ENCODE data around the gene NEK7. TPM values are rescaled to one million over a fixed set of nuclear protein-coding genes. Genes with fewer than 3 reads are reported as not detected.

The NEK7 gene
- total and polyA plus RNA-seq, 9 of the 15 experiments (the other 6 are each of a cell fraction or from before 2014, with no cell fraction given), result 8.5 to 37.3 (median 27.7) TPM

DNA sequence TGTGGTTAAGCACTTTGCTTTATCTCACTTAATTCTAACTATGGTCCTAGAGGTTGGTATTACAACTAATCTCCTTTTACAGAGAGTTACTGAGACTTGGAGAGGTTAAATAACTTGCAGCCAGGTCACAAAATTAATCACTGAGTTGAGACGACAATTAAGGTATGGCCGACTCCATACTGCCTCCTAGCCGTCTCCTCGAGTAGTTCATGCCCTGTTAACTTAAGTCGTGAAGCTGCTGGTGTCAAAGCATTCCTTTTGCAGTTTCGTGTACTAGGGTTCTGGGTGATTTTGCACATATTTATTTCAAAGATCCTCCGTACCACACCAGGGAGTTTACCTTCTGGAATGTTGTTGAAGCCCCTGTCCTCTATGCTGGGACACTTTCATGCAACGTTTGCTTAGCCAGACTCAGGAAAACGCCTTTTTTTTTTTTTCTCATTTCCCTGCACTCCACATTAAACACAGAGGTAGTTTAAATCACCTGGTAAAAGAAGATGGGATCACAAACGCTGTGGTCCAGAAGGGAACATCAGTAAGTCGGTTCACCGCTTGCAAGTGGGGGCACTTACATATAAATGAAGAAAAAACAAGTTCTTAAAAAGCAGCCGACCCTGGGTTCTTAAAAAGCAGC, 570 bp upstream of the NEK7 start (continued):
- TF ChIP-seq, protein P1, sequence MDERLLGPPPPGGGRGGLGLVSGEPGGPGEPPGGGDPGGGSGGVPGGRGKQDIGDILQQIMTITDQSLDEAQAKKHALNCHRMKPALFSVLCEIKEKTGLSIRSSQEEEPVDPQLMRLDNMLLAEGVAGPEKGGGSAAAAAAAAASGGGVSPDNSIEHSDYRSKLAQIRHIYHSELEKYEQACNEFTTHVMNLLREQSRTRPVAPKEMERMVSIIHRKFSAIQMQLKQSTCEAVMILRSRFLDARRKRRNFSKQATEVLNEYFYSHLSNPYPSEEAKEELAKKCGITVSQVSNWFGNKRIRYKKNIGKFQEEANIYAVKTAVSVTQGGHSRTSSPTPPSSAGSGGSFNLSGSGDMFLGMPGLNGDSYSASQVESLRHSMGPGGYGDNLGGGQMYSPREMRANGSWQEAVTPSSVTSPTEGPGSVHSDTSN (CRISPR knock-in tag; IDR thresholded peaks at IDR 0.05; ENCODE audit: low read depth), result no peak
- TF ChIP-seq, protein P1 (tag; conservative IDR thresholded peaks at IDR 0.05; ENCODE audit: low read depth), result peak; percentile 69
- TF ChIP-seq PHB (CRISPR knock-in tag; IDR thresholded peaks at IDR 0.05) (no peak), ZNF175 (CRISPR knock-in tag; IDR thresholded peaks at IDR 0.05; ENCODE audit: low read depth) (no peak), KLF6 (CRISPR knock-in tag; IDR thresholded peaks at IDR 0.05; ENCODE audit: borderline replicate concordance) (no peak), SP2 (IDR thresholded peaks at IDR 0.05; ENCODE audit: extremely low read depth, low read depth, low read length, poor library complexity, severe bottlenecking) (no peak), NEUROD1 (IDR thresholded peaks at IDR 0.05; ENCODE audit: borderline replicate concordance, low read depth, low read length, partially characterized antibody) (no peak), KLF13 (tag; IDR thresholded peaks at IDR 0.05; ENCODE audit: borderline replicate concordance, low read depth) (no peak), RBM22 (IDR thresholded peaks at IDR 0.05; ENCODE audit: low read depth, low read length, poor library complexity, severe bottlenecking) (no peak), RAD21 (CRISPR knock-in tag; conservative IDR thresholded peaks at IDR 0.05 in 1 of 2, IDR thresholded peaks at IDR 0.05 in 1 of 2) (peak; percentile 72 to 83)
- TF ChIP-seq, protein P2, sequence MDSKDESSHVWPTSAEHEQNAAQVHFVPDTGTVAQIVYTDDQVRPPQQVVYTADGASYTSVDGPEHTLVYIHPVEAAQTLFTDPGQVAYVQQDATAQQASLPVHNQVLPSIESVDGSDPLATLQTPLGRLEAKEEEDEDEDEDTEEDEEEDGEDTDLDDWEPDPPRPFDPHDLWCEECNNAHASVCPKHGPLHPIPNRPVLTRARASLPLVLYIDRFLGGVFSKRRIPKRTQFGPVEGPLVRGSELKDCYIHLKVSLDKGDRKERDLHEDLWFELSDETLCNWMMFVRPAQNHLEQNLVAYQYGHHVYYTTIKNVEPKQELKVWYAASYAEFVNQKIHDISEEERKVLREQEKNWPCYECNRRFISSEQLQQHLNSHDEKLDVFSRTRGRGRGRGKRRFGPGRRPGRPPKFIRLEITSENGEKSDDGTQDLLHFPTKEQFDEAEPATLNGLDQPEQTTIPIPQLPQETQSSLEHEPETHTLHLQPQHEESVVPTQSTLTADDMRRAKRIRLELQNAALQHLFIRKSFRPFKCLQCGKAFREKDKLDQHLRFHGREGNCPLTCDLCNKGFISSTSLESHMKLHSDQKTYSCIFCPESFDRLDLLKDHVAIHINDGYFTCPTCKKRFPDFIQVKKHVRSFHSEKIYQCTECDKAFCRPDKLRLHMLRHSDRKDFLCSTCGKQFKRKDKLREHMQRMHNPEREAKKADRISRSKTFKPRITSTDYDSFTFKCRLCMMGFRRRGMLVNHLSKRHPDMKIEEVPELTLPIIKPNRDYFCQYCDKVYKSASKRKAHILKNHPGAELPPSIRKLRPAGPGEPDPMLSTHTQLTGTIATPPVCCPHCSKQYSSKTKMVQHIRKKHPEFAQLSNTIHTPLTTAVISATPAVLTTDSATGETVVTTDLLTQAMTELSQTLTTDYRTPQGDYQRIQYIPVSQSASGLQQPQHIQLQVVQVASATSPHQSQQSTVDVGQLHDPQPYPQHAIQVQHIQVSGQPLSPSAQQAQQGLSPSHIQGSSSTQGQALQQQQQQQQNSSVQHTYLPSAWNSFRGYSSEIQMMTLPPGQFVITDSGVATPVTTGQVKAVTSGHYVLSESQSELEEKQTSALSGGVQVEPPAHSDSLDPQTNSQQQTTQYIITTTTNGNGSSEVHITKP (IDR thresholded peaks at IDR 0.05; ENCODE audit: partially characterized antibody), result no peak
- TF ChIP-seq, protein P3, sequence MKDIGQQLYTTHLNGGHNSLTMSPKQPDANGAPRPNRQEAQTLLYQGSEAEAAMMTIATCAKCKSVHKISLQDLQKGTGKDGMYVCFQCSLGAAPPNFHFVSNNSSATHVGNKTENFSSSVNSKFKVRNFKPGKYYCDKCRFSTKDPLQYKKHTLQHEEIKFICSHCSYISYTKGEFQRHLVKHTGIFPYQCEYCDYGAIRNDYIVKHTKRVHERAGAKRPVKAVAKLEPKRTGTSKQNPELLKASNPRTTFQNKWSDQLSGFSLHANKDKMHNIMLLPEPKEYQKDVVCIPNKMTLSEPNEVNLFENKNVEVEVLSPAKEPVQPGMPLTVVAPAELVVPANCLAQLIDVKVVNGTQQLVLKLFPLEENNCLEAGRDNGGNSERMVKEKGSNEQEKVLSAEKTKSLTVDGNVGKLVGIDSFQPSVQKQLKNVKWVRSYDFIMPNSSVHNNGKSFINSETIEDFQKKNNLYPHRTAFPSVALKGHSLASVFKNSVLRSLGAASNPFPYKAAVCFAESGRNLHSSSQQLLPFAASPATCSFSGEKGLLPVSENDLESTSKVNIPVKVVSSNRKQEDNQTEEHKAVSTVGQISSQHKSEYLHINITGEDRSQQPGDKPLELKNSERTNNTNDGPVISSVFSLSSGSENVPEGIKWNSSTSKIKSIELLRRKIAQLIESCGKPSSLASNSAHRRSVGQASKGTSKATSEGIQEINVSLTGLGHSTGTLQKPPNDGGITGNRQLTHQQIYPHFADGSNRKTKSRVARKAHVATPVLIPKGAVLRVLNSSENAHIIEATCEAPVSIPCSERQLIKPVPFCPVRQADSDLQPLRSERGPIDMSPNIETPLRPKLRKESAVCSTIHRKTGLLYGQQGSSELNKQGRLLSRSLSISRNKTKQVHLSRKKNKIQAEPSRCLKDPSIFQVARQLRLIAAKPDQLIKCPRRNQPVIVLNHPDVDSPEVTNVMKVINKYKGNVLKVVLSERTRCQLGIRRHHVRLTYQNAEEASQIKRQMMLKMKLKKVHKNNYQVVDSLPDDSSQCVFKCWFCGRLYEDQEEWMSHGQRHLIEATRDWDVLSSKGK (CRISPR knock-in tag; IDR thresholded peaks at IDR 0.05), result no peak
- TF ChIP-seq, protein P4, sequence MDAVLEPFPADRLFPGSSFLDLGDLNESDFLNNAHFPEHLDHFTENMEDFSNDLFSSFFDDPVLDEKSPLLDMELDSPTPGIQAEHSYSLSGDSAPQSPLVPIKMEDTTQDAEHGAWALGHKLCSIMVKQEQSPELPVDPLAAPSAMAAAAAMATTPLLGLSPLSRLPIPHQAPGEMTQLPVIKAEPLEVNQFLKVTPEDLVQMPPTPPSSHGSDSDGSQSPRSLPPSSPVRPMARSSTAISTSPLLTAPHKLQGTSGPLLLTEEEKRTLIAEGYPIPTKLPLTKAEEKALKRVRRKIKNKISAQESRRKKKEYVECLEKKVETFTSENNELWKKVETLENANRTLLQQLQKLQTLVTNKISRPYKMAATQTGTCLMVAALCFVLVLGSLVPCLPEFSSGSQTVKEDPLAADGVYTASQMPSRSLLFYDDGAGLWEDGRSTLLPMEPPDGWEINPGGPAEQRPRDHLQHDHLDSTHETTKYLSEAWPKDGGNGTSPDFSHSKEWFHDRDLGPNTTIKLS (IDR thresholded peaks at IDR 0.05; ENCODE audit: borderline replicate concordance, low read depth), result no peak
- TF ChIP-seq, protein P5, sequence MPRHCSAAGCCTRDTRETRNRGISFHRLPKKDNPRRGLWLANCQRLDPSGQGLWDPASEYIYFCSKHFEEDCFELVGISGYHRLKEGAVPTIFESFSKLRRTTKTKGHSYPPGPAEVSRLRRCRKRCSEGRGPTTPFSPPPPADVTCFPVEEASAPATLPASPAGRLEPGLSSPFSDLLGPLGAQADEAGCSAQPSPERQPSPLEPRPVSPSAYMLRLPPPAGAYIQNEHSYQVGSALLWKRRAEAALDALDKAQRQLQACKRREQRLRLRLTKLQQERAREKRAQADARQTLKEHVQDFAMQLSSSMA (CRISPR knock-in tag; IDR thresholded peaks at IDR 0.05), result no peak
